Tibial nerve (tissue), 4 donors: ENCODE results near the gene SANBR.

ENCODE experiments used
- CTCF ChIP-seq, 5 experiments: fragments of 200-600 bp in 3 of 5; fragments of 450-650 bp in 2 of 5; sonication (generic) in 3 of 5; IDR thresholded peaks; one replicate each; pipeline ENCODE4 v1.5.1; 2016 to 2019; ENCODE audit warnings: antibody characterized with exemption in 5 of 5, mild to moderate bottlenecking in 3 of 5, moderate library complexity in 2 of 5
- EP300 ChIP-seq, 2 donors: sonication (generic); formaldehyde crosslinking; IDR thresholded peaks; one replicate each; pipeline ENCODE4 v1.6.1; 2017; ENCODE audit warnings: antibody characterized with exemption in 2 of 2, mild to moderate bottlenecking in 1 of 2
- POLR2A ChIP-seq, 2 donors: fragments of 450-650 bp; IDR thresholded peaks; one replicate each; pipeline ENCODE4 v1.6.1; 2017; ENCODE audit warnings: antibody characterized with exemption in 2 of 2, mild to moderate bottlenecking in 2 of 2, moderate library complexity in 2 of 2

GRCh38 chr2:61085883-61086282, 20.2 kb downstream of the SANBR start:
- TF ChIP-seq POLR2A (IDR thresholded peaks at IDR 0.05) (no peak), CTCF (IDR thresholded peaks at IDR 0.05) (no peak), EP300 (IDR thresholded peaks at IDR 0.05) (no peak)
